GM13977 (cell line): Measurements from ENCODE around the gene DERA.

Source experiments
- DNase-seq: peaks from one replicate; pipeline ENCODE4 v3.0.0; 2012; ENCODE audit warnings: low spot score
- CTCF ChIP-seq: IDR thresholded peaks from 2 replicates; pipeline ENCODE4 v1.5.1; 2012; ENCODE audit warnings: mild to moderate bottlenecking, control low read depth; ENCODE audit not compliant: insufficient read depth; ENCODE audit errors: extremely low read depth, missing control alignments
- in situ Hi-C: fragments of 300-500 bp; cut with MboI; formaldehyde crosslinking; loops from one replicate; pipeline ENCODE4 v1.12.0; 2022; ENCODE audit warnings: low sequenced_read_pairs, low pct_unique_long_range_greater_than_20kb, mixed read lengths, inconsistent platforms; ENCODE audit not compliant: unreplicated experiment

DERA gene

GRCh38 chr12:15984963-15985362, 73.8 kb downstream of the DERA start:
- no peak for TF ChIP-seq CTCF
- DNase-seq = no peak
- in situ Hi-C loops = no loop called here

GRCh38 chr12:15987696-15988095, 76.6 kb downstream of the DERA start:
- no peak for TF ChIP-seq CTCF
- in situ Hi-C loops = no loop called here
- no peak for DNase-seq

- no peak for DNase-seq
- no peak for TF ChIP-seq CTCF
- in situ Hi-C loops = no loop called here
Observed at GRCh38 chr12:15988983-15989755, 78.0 kb downstream of the DERA start.

- in situ Hi-C loops = no loop called here
- DNase-seq = no peak
- no peak for TF ChIP-seq CTCF
Observed at GRCh38 chr12:15995801-15996200, 84.7 kb downstream of the DERA start.

- TF ChIP-seq CTCF = no peak
- in situ Hi-C loops = no loop called here
Observed at GRCh38 chr12:15996254-15996653, 85.1 kb downstream of the DERA start.

GRCh38 chr12:15996948-15997347, 85.8 kb downstream of the DERA start:
- no peak for DNase-seq
- TF ChIP-seq CTCF = no peak
- in situ Hi-C loops = no loop called here

More at GRCh38 chr12:15996254-15996653, 85.1 kb downstream of the DERA start:
- DNase-seq = no peak
